Endothelial cell of umbilical vein (primary cell): Measurements from ENCODE around the gene POLR2L. TPM values are rescaled to one million over a fixed set of nuclear protein-coding genes. Genes with fewer than 3 reads are reported as not detected.

ENCODE experiments used
- BruUV-seq: library from RNA; stranded (reverse); fragments of 400-500 nt; replicated peaks from 2 replicates; lab custom pipeline; 2021; lab: Mats Ljungman, UMichigan
- CTCF ChIA-PET: fragments of 300-600, 350-600 bp; sonication (Branson Sonifier 250); formaldehyde crosslinking; loops from one replicate; lab custom pipeline; 2021; ENCODE audit warnings: antibody characterized with exemption, inconsistent platforms; lab: Charles Lee
- POLR2A ChIA-PET: fragments of 300-600, 350-600 bp; sonication (Branson Sonifier 250); formaldehyde crosslinking; loops from one replicate; lab custom pipeline; 2021; ENCODE audit warnings: antibody characterized with exemption, inconsistent platforms; lab: Charles Lee
- DNase-seq: peaks from one replicate; pipeline ENCODE4 v3.0.0-alpha.2; 2011; ENCODE audit warnings: low read depth, low spot score
- FAIRE-seq: peaks from 2 replicates; lab custom pipeline; 2011; peaks lifted over from hg19 to GRCh38; lab: Jason Lieb, UNC
- H2AFZ ChIP-seq: 2 replicates; pipeline ENCODE4 v1.6.0; 2012; ENCODE audit warnings: low read depth, low read length, control low read depth, inconsistent platforms
- H3K27ac ChIP-seq: 2 replicates; pipeline ENCODE4 v1.5.1; 2011; ENCODE audit warnings: low read depth, mild to moderate bottlenecking, control low read depth, low read length, moderate library complexity; ENCODE audit not compliant: insufficient read depth
- H3K27me3 ChIP-seq, 2 experiments: 2 replicates each; pipeline versions ENCODE4 v1.6.0 to v1.6.1; 2011; ENCODE audit warnings: low read length in 2 of 2, mixed read lengths in 1 of 2; ENCODE audit not compliant: control insufficient read depth in 2 of 2, insufficient read depth in 2 of 2
- H3K36me3 ChIP-seq, 2 experiments: 2 replicates in 1 of 2; 3 replicates in 1 of 2; pipeline ENCODE4 v1.5.1; 2011; ENCODE audit warnings: low read length in 2 of 2, mild to moderate bottlenecking in 1 of 2, moderate library complexity in 1 of 2; ENCODE audit not compliant: control insufficient read depth in 2 of 2, insufficient read depth in 2 of 2; ENCODE audit errors: extremely low read depth in 1 of 2
- H3K4me1 ChIP-seq: 3 replicates; pipeline ENCODE4 v1.5.1; 2011; ENCODE audit warnings: mild to moderate bottlenecking, low read length; ENCODE audit not compliant: control insufficient read depth, insufficient read depth; ENCODE audit errors: extremely low read depth
- H3K4me2 ChIP-seq: 2 replicates; pipeline ENCODE4 v1.6.1; 2011; ENCODE audit warnings: low read length, control low read depth, mixed read lengths; ENCODE audit not compliant: insufficient read depth
- H3K4me3 ChIP-seq, 3 experiments: fragments of 200-600 bp in 1 of 3; sonication (generic), shearing (Covaris generic) in 1 of 3; replicated peaks in 1 of 3; 2 replicates each; pipeline ENCODE4 v1.5.1; 2011 to 2016; ENCODE audit warnings: control low read depth in 3 of 3, low read length in 3 of 3, mild to moderate bottlenecking in 2 of 3, inconsistent platforms in 1 of 3, low read depth in 1 of 3, moderate library complexity in 1 of 3; ENCODE audit not compliant: insufficient read depth in 1 of 3
- H3K79me2 ChIP-seq: 2 replicates; pipeline ENCODE4 v1.6.0; 2012; ENCODE audit warnings: low read length, inconsistent platforms; ENCODE audit not compliant: control insufficient read depth, insufficient read depth
- H3K9ac ChIP-seq: replicated peaks from 2 replicates; pipeline ENCODE3; 2011; ENCODE audit warnings: low read length, control low read depth; ENCODE audit not compliant: insufficient read depth; ENCODE audit errors: extremely low read depth
- H3K9me1 ChIP-seq: replicated peaks from 3 replicates; pipeline ENCODE4 v1.6.0; 2011; ENCODE audit warnings: mild to moderate bottlenecking, low read length; ENCODE audit not compliant: control insufficient read depth, insufficient read depth; ENCODE audit errors: extremely low read depth
- H3K9me3 ChIP-seq: replicated peaks from 2 replicates; pipeline ENCODE4 v1.5.1; 2012; ENCODE audit warnings: low read length, inconsistent platforms; ENCODE audit not compliant: control insufficient read depth, insufficient read depth
- H4K20me1 ChIP-seq: replicated peaks from 2 replicates; pipeline ENCODE3; 2011; ENCODE audit warnings: mild to moderate bottlenecking, low read length; ENCODE audit not compliant: control insufficient read depth, insufficient read depth; ENCODE audit errors: extremely low read depth
- CTCF ChIP-seq, 2 donors: IDR thresholded peaks; 1 replicate in 1 of 2; 2 replicates in 1 of 2; pipeline ENCODE4 v1.5.1; 2011; ENCODE audit warnings: low read length in 2 of 2, mild to moderate bottlenecking in 2 of 2, moderate library complexity in 2 of 2, control low read depth in 1 of 2, inconsistent platforms in 1 of 2, low read depth in 1 of 2; ENCODE audit not compliant: insufficient read depth in 1 of 2; ENCODE audit errors: extremely low read depth in 1 of 2
- EZH2 ChIP-seq: IDR thresholded peaks from 2 replicates; pipeline ENCODE4 v1.6.1; 2012; ENCODE audit warnings: borderline replicate concordance, low read depth, mild to moderate bottlenecking, moderate library complexity, low read length, inconsistent platforms; ENCODE audit not compliant: severe bottlenecking
- FOS ChIP-seq: IDR thresholded peaks from 2 replicates; pipeline ENCODE4 v1.6.1; 2011; ENCODE audit warnings: mild to moderate bottlenecking, low read length, moderate library complexity, borderline replicate concordance; ENCODE audit not compliant: insufficient read depth
- GATA2 ChIP-seq: IDR thresholded peaks from 2 replicates; pipeline ENCODE4 v1.7.0; 2011; ENCODE audit warnings: low read depth, mild to moderate bottlenecking, moderate library complexity, mixed read lengths, low read length; ENCODE audit not compliant: insufficient read length, insufficient read depth
- JUN ChIP-seq: IDR thresholded peaks from 2 replicates; pipeline ENCODE4 v1.6.1; 2011; ENCODE audit warnings: borderline replicate concordance, low read depth; ENCODE audit not compliant: insufficient read length, insufficient read depth
- MAX ChIP-seq: IDR thresholded peaks from 2 replicates; pipeline ENCODE4 v1.6.1; 2011; ENCODE audit not compliant: insufficient read depth, insufficient read length
- MYC ChIP-seq: IDR thresholded peaks from one replicate; pipeline ENCODE4 v1.6.1; 2011; ENCODE audit warnings: mild to moderate bottlenecking, low read depth, low read length
- POLR2A ChIP-seq: IDR thresholded peaks from 2 replicates; pipeline ENCODE4 v1.6.1; 2012; ENCODE audit warnings: low read depth, mild to moderate bottlenecking, control low read depth, low read length
- POLR2AphosphoS5 ChIP-seq: IDR thresholded peaks from 2 replicates; pipeline ENCODE4 v1.6.1; 2012; ENCODE audit warnings: low read depth, mild to moderate bottlenecking, control low read depth, low read length, moderate library complexity; ENCODE audit not compliant: insufficient read depth
- dilution Hi-C: fragments of 300-500 bp; cut with MboI; formaldehyde crosslinking; loops from one replicate; pipeline ENCODE4 v1.15.0; 2019; ENCODE audit warnings: low sequenced_read_pairs; ENCODE audit not compliant: extremely low pct_ligation_motif_present
- intact Hi-C: fragments of 100-400 bp; cut with micrococcal nuclease; formaldehyde crosslinking; loops from one replicate; pipeline ENCODE4 v1.10.0; 2022
- polyA plus RNA-seq, 4 experiments: library from polyadenylated mRNA; depleted of rRNA in 3 of 4; stranded (reverse) in 3 of 4; unstranded in 1 of 4; fragments of >200 nt; gene quantifications; 2 replicates each; pipeline versions ENCODE4 v1.2.1 to v1.2.3, GENCODE V29; 2011 to 2012; ENCODE audit warnings: missing spikeins in 1 of 4
- total RNA-seq: library from RNA; stranded (reverse); gene quantifications from 2 replicates; pipeline ENCODE4 v1.2.3, GENCODE V29; 2021

The POLR2L gene
- total and polyA plus RNA-seq, 2 donors (not counting 3 experiments of a cell fraction or from before 2014, with no cell fraction given), result 146 to 259 TPM

GRCh38 chr11:829176-829846, 13.0 kb downstream of the POLR2L start:
- Histone ChIP-seq H3K4me1 (peaks cover 48% of the 10 kb centered on the region), H3K36me3 (peaks cover 2 to 5% of the 10 kb centered on the region in 2 experiments), H3K9ac (peak overlapping the region; percentile 1), H3K27ac (peak overlapping the region; percentile 35), H3K4me3 (peak overlapping the region in 2 of 3 experiments; percentile 7 to 34), H3K4me2 (peak overlapping the region; percentile 58), H3K79me2 (peaks cover 11% of the 10 kb centered on the region), H3K9me3 (no peaks in the 10 kb centered on the region), H3K9me1 (no peaks in the 10 kb centered on the region), H3K27me3 (no peaks in the 10 kb centered on the region), H2AFZ (peak overlapping the region; percentile 59), H4K20me1 (no peaks in the 10 kb centered on the region)
- ChIA-PET CTCF (interaction anchor here (1.1 to 2.7 kb wide), 6 partner anchors 11 to 222 kb away, joined by 3 to 10 read pairs (median 6); partner anchors contain the start of genes PIDD1, PNPLA2 and TSPAN4), POLR2A (interaction anchor here (1.1 to 3.6 kb wide), 6 partner anchors 9 to 20 kb away, joined by 3 to 28 read pairs (median 11); partner anchors contain the start of genes PNPLA2, POLR2L, RPLP2 and TSPAN4)
- FAIRE-seq (peak; percentile 92), DNase-seq (peak; percentile 92)
- dilution Hi-C loops, result no loop called here
- TF ChIP-seq FOS, result no peak
- TF ChIP-seq GATA2, result no peak
- no peak for TF ChIP-seq CTCF (IDR thresholded peaks at IDR 0.05; ENCODE audit: extremely low read depth in 1 of 2, insufficient read depth in 1 of 2, low read depth in 1 of 2, low read length in 2 of 2)
- no peak for TF ChIP-seq MAX
- TF ChIP-seq JUN, result no peak
- no peak for TF ChIP-seq POLR2A
- TF ChIP-seq POLR2AphosphoS5, result no peak
- TF ChIP-seq MYC, result no peak
- TF ChIP-seq EZH2, result no peak
- BruUV-seq, result no TSS peak
- intact Hi-C loops, result loop anchor here (1.0 kb wide), 1 partner anchor 10 kb away; no protein-coding TSS in a partner anchor
